HCT116 (cell line): Measurements from ENCODE around the gene TMEM181. TPM values are rescaled to one million over a fixed set of nuclear protein-coding genes. Genes with fewer than 3 reads are reported as not detected.

Experiments used
- ATAC-seq: fragments of 200-7000 bp; cut with Tn5 transposase; 2 replicates; pipeline ENCODE4 v1.9.1; 2020; ENCODE audit warnings: mild to moderate bottlenecking, moderate library complexity
- BruUV-seq: library from RNA; stranded (reverse); fragments of 400-500 nt; replicated peaks from 2 replicates; lab custom pipeline; 2021; lab: Mats Ljungman, UMichigan
- CTCF ChIA-PET: fragments of 300-600 bp; sonication (Branson Sonifier 250); formaldehyde crosslinking; loops from one replicate; lab custom pipeline; 2021; ENCODE audit warnings: antibody characterized with exemption; lab: Charles Lee
- POLR2A ChIA-PET: fragments of 300-600, 350-600 bp; sonication (Branson Sonifier 250); formaldehyde crosslinking; loops from one replicate; lab custom pipeline; 2021; ENCODE audit warnings: antibody characterized with exemption; lab: Charles Lee
- RAD21 ChIA-PET, 2 experiments: fragments of 300-600 bp; sonication (Branson Sonifier 250); formaldehyde crosslinking; loops; one replicate each; lab custom pipeline; 2023; ENCODE audit warnings: low total read pairs in 2 of 2; ENCODE audit not compliant: uncharacterized antibody in 2 of 2, unreplicated experiment in 2 of 2, low non-redundant PET in 1 of 2; lab: Charles Lee
- DNase-seq: peaks from one replicate; pipeline ENCODE4 v3.0.0-alpha.2; 2010; ENCODE audit warnings: low read depth, low spot score
- H2AFZ ChIP-seq: fragments of 200-600 bp; shearing (Covaris generic), sonication (generic); 2 replicates; pipeline ENCODE4 v1.6.1; 2017; ENCODE audit warnings: low read depth, mixed run types, mixed read lengths, antibody characterized with exemption, low read length; ENCODE audit not compliant: poor library complexity, severe bottlenecking
- H3K27ac ChIP-seq: 2 replicates; pipeline ENCODE4 v1.5.1; 2012; ENCODE audit warnings: low read depth, low read length
- H3K27me3 ChIP-seq: fragments of 200-600 bp; sonication (generic); 2 replicates; pipeline ENCODE4 v1.6.1; 2016; ENCODE audit warnings: mixed run types, low read length, mixed read lengths; ENCODE audit not compliant: insufficient read depth
- H3K36me3 ChIP-seq, 2 experiments: fragments of 200-500 bp in 1 of 2; fragments of 200-600 bp in 1 of 2; sonication (Bioruptor generic) in 1 of 2; sonication (generic) in 1 of 2; 2 replicates each; pipeline versions ENCODE4 v1.5.1 to v1.6.1; 2014 to 2016; ENCODE audit warnings: low read length in 2 of 2, inconsistent platforms in 1 of 2, mixed read lengths in 1 of 2, mixed run types in 1 of 2; ENCODE audit not compliant: insufficient read depth in 2 of 2, control insufficient read depth in 1 of 2
- H3K4me1 ChIP-seq, 2 experiments: fragments of 200-600 bp in 1 of 2; sonication (generic) in 1 of 2; 2 replicates each; pipeline versions ENCODE4 v1.5.1 to v1.6.1; 2012 to 2017; ENCODE audit warnings: low read length in 2 of 2, inconsistent platforms in 1 of 2, mild to moderate bottlenecking in 1 of 2, mixed read lengths in 1 of 2, mixed run types in 1 of 2, moderate library complexity in 1 of 2; ENCODE audit not compliant: insufficient read depth in 2 of 2, control insufficient read depth in 1 of 2
- H3K4me2 ChIP-seq: fragments of 200-600 bp; sonication (generic); 2 replicates; pipeline ENCODE4 v1.6.1; 2017; ENCODE audit warnings: mixed run types, low read length, mixed read lengths
- H3K4me3 ChIP-seq, 2 experiments: fragments of 200-600 bp in 1 of 2; sonication (generic) in 1 of 2; replicated peaks in 1 of 2; 2 replicates each; pipeline ENCODE4 v1.5.1; 2011 to 2016; ENCODE audit warnings: low read length in 2 of 2, control low read depth in 1 of 2, low read depth in 1 of 2, mild to moderate bottlenecking in 1 of 2, mixed read lengths in 1 of 2, mixed run types in 1 of 2
- H3K79me2 ChIP-seq: fragments of 200-600 bp; sonication (generic); 2 replicates; pipeline ENCODE4 v1.6.1; 2017; ENCODE audit warnings: mild to moderate bottlenecking, mixed run types, low read length, moderate library complexity, mixed read lengths; ENCODE audit not compliant: insufficient read depth
- H3K9ac ChIP-seq: fragments of 200-600 bp; sonication (generic); 2 replicates; pipeline ENCODE4 v1.6.1; 2016; ENCODE audit warnings: low read length, mixed read lengths
- H3K9me2 ChIP-seq: fragments of 200-600 bp; sonication (generic), shearing (Covaris generic); 2 replicates; pipeline ENCODE4 v1.6.1; 2017; ENCODE audit warnings: mixed run types, mild to moderate bottlenecking, moderate library complexity; ENCODE audit not compliant: insufficient read depth
- H3K9me3 ChIP-seq, 2 experiments: fragments of 200-500 bp in 1 of 2; fragments of 200-600 bp in 1 of 2; sonication (Bioruptor generic) in 1 of 2; sonication (generic) in 1 of 2; 2 replicates each; pipeline ENCODE4 v1.6.1; 2014 to 2017; ENCODE audit warnings: low read length in 2 of 2, mixed read lengths in 2 of 2, inconsistent platforms in 1 of 2, low read depth in 1 of 2, mild to moderate bottlenecking in 1 of 2, mixed run types in 1 of 2, moderate library complexity in 1 of 2; ENCODE audit not compliant: control insufficient read depth in 1 of 2, insufficient read depth in 1 of 2
- H4K20me1 ChIP-seq: fragments of 200-600 bp; sonication (generic), shearing (Covaris generic); 2 replicates; pipeline ENCODE4 v1.6.1; 2017; ENCODE audit warnings: mixed run types, mild to moderate bottlenecking, moderate library complexity; ENCODE audit not compliant: insufficient read depth
- CEBPB ChIP-seq: IDR thresholded peaks from 2 replicates; pipeline ENCODE4 v1.6.1; 2012; ENCODE audit warnings: low read depth
- ELF1 ChIP-seq: IDR thresholded peaks from 2 replicates; pipeline ENCODE4 v1.6.1; 2012; ENCODE audit warnings: low read depth, borderline replicate concordance
- EZH2 ChIP-seq: fragments of 200-600 bp; sonication (generic); IDR thresholded peaks from 2 replicates; pipeline ENCODE4 v1.6.1; 2017; ENCODE audit warnings: antibody characterized with exemption, mixed run types
- EZH2phosphoT487 ChIP-seq: fragments of 200-600 bp; IDR thresholded peaks from 2 replicates; pipeline ENCODE4 v1.6.1; 2018; ENCODE audit warnings: antibody characterized with exemption, borderline replicate concordance
- FOSL1 ChIP-seq: IDR thresholded peaks from 2 replicates; pipeline ENCODE4 v1.6.1; 2012; ENCODE audit warnings: low read depth
- POLR2A ChIP-seq: IDR thresholded peaks from 2 replicates; pipeline ENCODE4 v1.7.0; 2011; ENCODE audit warnings: borderline replicate concordance; ENCODE audit not compliant: insufficient read depth, insufficient read length; ENCODE audit errors: extremely low read depth
- RAD21 ChIP-seq: IDR thresholded peaks from 2 replicates; pipeline ENCODE4 v1.6.1; 2012; ENCODE audit warnings: low read depth, mild to moderate bottlenecking
- REST ChIP-seq: IDR thresholded peaks from 2 replicates; pipeline ENCODE4 v1.6.1; 2012; ENCODE audit warnings: low read depth
- SIN3A ChIP-seq: IDR thresholded peaks from 2 replicates; pipeline ENCODE4 v1.6.1; 2012; ENCODE audit warnings: low read depth
- YY1 ChIP-seq: IDR thresholded peaks from 2 replicates; pipeline ENCODE4 v1.6.1; 2011; ENCODE audit warnings: low read length, low read depth, moderate library complexity, mild to moderate bottlenecking; ENCODE audit not compliant: insufficient replicate concordance; ENCODE audit errors: extremely low read depth
- ZBTB33 ChIP-seq: IDR thresholded peaks from 2 replicates; pipeline ENCODE4 v1.6.1; 2011; ENCODE audit warnings: mild to moderate bottlenecking, low read length, moderate library complexity; ENCODE audit not compliant: insufficient replicate concordance; ENCODE audit errors: extremely low read depth
- ZFX ChIP-seq: fragments of 450-650 bp; IDR thresholded peaks from 2 replicates; pipeline ENCODE4 v1.6.1; 2017
- intact Hi-C: fragments of 100-400 bp; cut with micrococcal nuclease; formaldehyde crosslinking; loops from 2 replicates; pipeline ENCODE4 v1.10.0; 2022
- total RNA-seq: library from RNA; stranded (reverse); gene quantifications from one replicate; pipeline ENCODE4 v1.2.1, GENCODE V29; 2021; ENCODE audit not compliant: unreplicated experiment

The TMEM181 gene
- total RNA-seq, 1 experiment from 2014 or later: 34.4 TPM

GRCh38 chr6:158677906-158678578 lies 118.2 kb downstream of the TMEM181 start:
- Histone ChIP-seq H3K4me3 (no peak overlapping the region), H3K27ac (peak overlapping the region; percentile 19; the same call in 1 of the 2 replicates), H2AFZ (no peak overlapping the region), H3K36me3 (no peaks in the 10 kb centered on the region), H3K79me2 (no peaks in the 10 kb centered on the region; the same call in 1 of the 2 replicates), H3K27me3 (no peaks in the 10 kb centered on the region), H3K4me1 (peaks cover 12 to 16% of the 10 kb centered on the region in 2 experiments; a peak in 3 of 4 replicates), H3K4me2 (peak overlapping the region; percentile 12; the same call in 1 of the 2 replicates), H3K9me2 (no peaks in the 10 kb centered on the region), H3K9ac (no peak overlapping the region)
- ATAC-seq: 0 out of 2 replicates have a peak, but pooled peaks have one; percentile 27
- intact Hi-C loops: no loop called here
- CTCF ChIA-PET: no interaction called here
- no peak for DNase-seq
- POLR2A ChIA-PET: no interaction called here
- RAD21 ChIA-PET: no interaction called here
- BruUV-seq: no TSS peak
- no peak for TF ChIP-seq FOSL1
- no peak for TF ChIP-seq ZFX
- no peak for TF ChIP-seq POLR2A
- TF ChIP-seq, all 23 proteins: peak for 0
- Histone ChIP-seq H4K20me1 (no peaks in the 10 kb centered on the region), H3K9me3 (no peaks in the 10 kb centered on the region)

- Histone ChIP-seq H2AFZ (no peak overlapping the region), H3K36me3 (no peaks in the 10 kb centered on the region), H3K9me2 (no peaks in the 10 kb centered on the region), H3K27ac (no peak overlapping the region), H4K20me1 (no peaks in the 10 kb centered on the region), H3K4me3 (no peak overlapping the region), H3K9ac (no peak overlapping the region), H3K27me3 (no peaks in the 10 kb centered on the region), H3K79me2 (no peaks in the 10 kb centered on the region; the same call in 1 of the 2 replicates), H3K4me1 (peaks cover 12 to 16% of the 10 kb centered on the region in 2 experiments; a peak in 3 of 4 replicates), H3K4me2 (no peak overlapping the region), H3K9me3 (no peaks in the 10 kb centered on the region)
- intact Hi-C loops: no loop called here
- DNase-seq (no peak), ATAC-seq (no peak)
- CTCF ChIA-PET: interaction anchor here (1.1 kb wide), 1 partner anchor 466 kb away, joined by 3 read pairs; no protein-coding TSS in a partner anchor
- POLR2A ChIA-PET: no interaction called here
- RAD21 ChIA-PET: no interaction called here
- TF ChIP-seq SIN3A (no peak), ZBTB33 (no peak), ELF1 (no peak), EZH2 (no peak), FOSL1 (no peak), EZH2phosphoT487 (no peak), CEBPB (no peak), YY1 (no peak), RAD21 (no peak), REST (no peak)
- no TSS peak for BruUV-seq
Observed at GRCh38 chr6:158680015-158680414, 120.1 kb downstream of the TMEM181 start.
